Psoas muscle (tissue), 8 donors: ENCODE measurements around the gene PSG2. TPM values are rescaled to one million over a fixed set of nuclear protein-coding genes. Genes with fewer than 3 reads are reported as not detected.
"Not testable (repeated sequence)": the region's sequence is repeated elsewhere in the genome, so short reads cannot be mapped to it uniquely, and the experiment has no call there.

ENCODE experiments used
- ATAC-seq, 4 donors: fragments of 200-7000 bp; cut with Tn5 transposase; one replicate each; pipeline ENCODE4 v1.9.1; 2020; ENCODE audit warnings: moderate library complexity in 3 of 4, mild to moderate bottlenecking in 2 of 4
- DNase-seq, 2 donors: peaks; one replicate each; pipeline ENCODE4 v3.0.0-alpha.2; 2020
- H3K27ac ChIP-seq: fragments of 200-600 bp; one replicate; pipeline ENCODE4 v1.8.0; 2022
- H3K27me3 ChIP-seq, 3 donors: fragments of 200-600 bp in 1 of 3; one replicate each; pipeline versions ENCODE4 v1.6.1 to v1.8.0; 2013 to 2022; ENCODE audit warnings: low read length in 2 of 3, mild to moderate bottlenecking in 2 of 3, moderate library complexity in 1 of 3; ENCODE audit not compliant: insufficient read depth in 3 of 3
- H3K36me3 ChIP-seq, 2 donors: fragments of 200-600 bp in 1 of 2; one replicate each; pipeline versions ENCODE4 v1.6.1 to v1.8.0; 2013 to 2022; ENCODE audit warnings: low read depth in 1 of 2, mild to moderate bottlenecking in 1 of 2, moderate library complexity in 1 of 2; ENCODE audit not compliant: insufficient read depth in 1 of 2
- H3K4me1 ChIP-seq: fragments of 200-600 bp; one replicate; pipeline ENCODE4 v1.8.0; 2022
- H3K4me3 ChIP-seq: fragments of 200-600 bp; one replicate; pipeline ENCODE4 v1.8.0; 2022; ENCODE audit warnings: mild to moderate bottlenecking
- H3K9me3 ChIP-seq: fragments of 200-600 bp; one replicate; pipeline ENCODE4 v1.8.0; 2022
- CTCF ChIP-seq: fragments of 200-600 bp; IDR thresholded peaks from one replicate; pipeline ENCODE4 v1.8.0; 2022; ENCODE audit warnings: antibody characterized with exemption
- WGBS, 3 donors: extraction: QIAGEN DNeasy Blood & Tissue Kit; methylation state at CpG; one replicate each; pipeline versions ENCODE4 v1.1.6 to v1.1.7; 2013; 5-methylcytosine and 5-hydroxymethylcytosine counted together
- intact Hi-C, 2 donors: fragments of 100-400 bp; cut with DNase I; formaldehyde crosslinking; loops; one replicate each; pipeline versions ENCODE4 v1.11.0 to v1.14.2; 2022
- polyA plus RNA-seq, 3 donors: library from polyadenylated mRNA; stranded (reverse); fragments of 200-250 nt; gene quantifications; one replicate each; pipeline ENCODE4 v1.2.3, GENCODE V29; 2013
- total RNA-seq, 4 donors: library from RNA; stranded (reverse); fragmentation: NEBNext Ultra II Directional in 2 of 4; extraction: Animal tissue kit (Norgen Biotek cat#: 25700) in 2 of 4; gene quantifications; one replicate each; pipeline versions ENCODE4 v1.2.1 to v1.2.4, GENCODE V29; 2021 to 2023
- donor health status: healthy with polysubstance abuse.
- donor health status: DM: no; HTN: no; CAD: no; lungs with moderate emphysema.
- donor health status: Bipolar disorder and iron deficiency.
- donor health status: healthy.
- donor health status: DM: yes; HTN: yes; CAD: no.
- donor health status: DM: no; HTN: no; CAD: no.
- donor health status: DM: no; HTN: no; CAD: no.
- donor health status: DM: yes; HTN: yes; CAD: no.

Gene PSG2
- total and polyA plus RNA-seq, 7 donors: not detected

- intact Hi-C loops, DNase-seq, H3K27ac ChIP-seq, H3K27me3 ChIP-seq, H3K9me3 ChIP-seq, H3K4me1 ChIP-seq, ATAC-seq, H3K36me3 ChIP-seq, H3K4me3 ChIP-seq: not testable (repeated sequence)
Measured at GRCh38 chr19:43115064-43115463, 32.6 kb upstream of the PSG2 start.

- intact Hi-C loops, H3K27ac ChIP-seq, H3K36me3 ChIP-seq, ATAC-seq, H3K4me3 ChIP-seq, H3K4me1 ChIP-seq, H3K27me3 ChIP-seq, DNase-seq, H3K9me3 ChIP-seq: not testable (repeated sequence)
- WGBS, 3 donors: 73 to 78% (median 76%) methylated on average over 2 of the region's 2 CpGs
Measured at GRCh38 chr19:43114626-43115025, 32.1 kb upstream of the PSG2 start.

GRCh38 chr19:43107401-43107800, 24.9 kb upstream of the PSG2 start:
- intact Hi-C loops, H3K27ac ChIP-seq, ATAC-seq, DNase-seq, H3K9me3 ChIP-seq, H3K27me3 ChIP-seq, H3K36me3 ChIP-seq, H3K4me3 ChIP-seq, H3K4me1 ChIP-seq: not testable (repeated sequence)
- 77 to 81% (median 80%) methylated on average over 1 of the region's 1 CpG for WGBS, 3 donors

GRCh38 chr19:43105496-43105895, 23.0 kb upstream of the PSG2 start:
- no peaks in the 10 kb centered on the region for H3K4me1 ChIP-seq
- intact Hi-C loops: no loop called here
- H3K27me3 ChIP-seq: no peaks in the 10 kb centered on the region
- no peak for ATAC-seq
- no peaks in the 10 kb centered on the region for H3K36me3 ChIP-seq
- WGBS, 3 donors: 74 to 83% (median 77%) methylated on average over 1 of the region's 1 CpG
- H3K27ac ChIP-seq: no peak overlapping the region
- no peak for DNase-seq
- TF ChIP-seq CTCF: no peak
- H3K4me3 ChIP-seq: no peak overlapping the region
- no peaks in the 10 kb centered on the region for H3K9me3 ChIP-seq

- H3K4me3 ChIP-seq, H3K9me3 ChIP-seq, H3K36me3 ChIP-seq, intact Hi-C loops, H3K27ac ChIP-seq, H3K4me1 ChIP-seq, H3K27me3 ChIP-seq, DNase-seq, ATAC-seq: not testable (repeated sequence)
- 69 to 73% (median 71%) methylated on average over 2 of the region's 2 CpGs for WGBS, 3 donors
Measured at GRCh38 chr19:43104215-43104850, 21.8 kb upstream of the PSG2 start.

- H3K4me1 ChIP-seq: no peaks in the 10 kb centered on the region
- no peaks in the 10 kb centered on the region for H3K27me3 ChIP-seq
- no peak overlapping the region for H3K27ac ChIP-seq
- H3K4me3 ChIP-seq: no peak overlapping the region
- WGBS, 3 donors: 74 to 84% (median 75%) methylated on average over 2 of the region's 2 CpGs
- DNase-seq (no peak), ATAC-seq (no peak)
- intact Hi-C loops: no loop called here
- no peaks in the 10 kb centered on the region for H3K36me3 ChIP-seq
- TF ChIP-seq CTCF: no peak
- H3K9me3 ChIP-seq: no peaks in the 10 kb centered on the region
Measured at GRCh38 chr19:43101950-43102349, 19.4 kb upstream of the PSG2 start.

GRCh38 chr19:43098416-43098815, 15.9 kb upstream of the PSG2 start:
- H3K9me3 ChIP-seq, intact Hi-C loops, H3K4me3 ChIP-seq, H3K4me1 ChIP-seq, ATAC-seq, H3K27me3 ChIP-seq, DNase-seq, H3K27ac ChIP-seq, H3K36me3 ChIP-seq: not testable (repeated sequence)
